ENCODE results near the gene KLHDC7B.

DNA sequence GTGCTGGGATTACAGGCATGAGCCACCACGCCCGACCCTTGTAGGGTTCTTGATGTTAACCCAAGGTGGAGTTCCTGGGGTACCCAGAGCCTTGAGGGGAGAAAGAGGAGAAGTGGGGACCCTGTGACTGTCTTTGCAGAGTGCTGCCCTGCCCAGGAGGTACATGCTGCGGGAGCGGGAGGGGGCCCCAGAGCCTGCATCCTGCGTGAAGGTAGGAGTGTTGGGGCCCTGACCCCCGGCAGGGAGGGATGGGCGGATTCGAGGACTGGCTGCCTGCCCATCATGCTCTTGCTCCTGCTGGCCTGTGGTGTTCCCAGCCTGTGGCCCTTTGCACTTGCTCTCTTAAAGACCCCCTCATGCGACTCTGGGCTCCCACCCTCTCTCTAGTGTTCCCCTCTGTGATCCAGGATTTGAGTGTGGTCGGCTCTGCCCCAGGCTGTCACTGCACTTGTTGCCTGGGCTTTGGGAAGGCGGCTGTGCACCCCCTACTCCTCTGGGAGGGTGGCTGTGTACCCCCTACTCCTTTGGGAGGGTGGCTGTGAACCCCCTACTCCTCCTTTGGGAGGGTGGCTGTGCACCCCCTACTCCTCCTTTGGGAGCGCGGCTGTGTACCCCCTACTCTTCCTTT lies 24.8 kb upstream of the KLHDC7B start:
- TF ChIP-seq GABPA (IDR thresholded peaks at IDR 0.05; ENCODE audit: low read depth) (no peak), CTCF (IDR thresholded peaks at IDR 0.05; ENCODE audit: insufficient read depth, low read length) (no peak)

Measured in HL-60 (cell line).